Subcutaneous adipose tissue (tissue), 4 donors: ENCODE results near the gene YEATS2. TPM values are rescaled to one million over a fixed set of nuclear protein-coding genes. Genes with fewer than 3 reads are reported as not detected.

Source experiments
- total RNA-seq, 4 donors: library from RNA; depleted of rRNA; stranded (reverse); fragments of >200 nt; gene quantifications; one replicate each; pipeline ENCODE4 v1.1.0, GENCODE V29; 2016
- TF ChIP-seq, protein P1 (sequence below): fragments of 450-650 bp; IDR thresholded peaks from one replicate; pipeline ENCODE4 v1.5.1; 2016; ENCODE audit warnings: low read depth, mild to moderate bottlenecking, control low read depth, antibody characterized with exemption, moderate library complexity

Gene YEATS2
- total RNA-seq, 4 donors from 2014 or later, result 15.5 to 31.3 (median 20.4) TPM

DNA sequence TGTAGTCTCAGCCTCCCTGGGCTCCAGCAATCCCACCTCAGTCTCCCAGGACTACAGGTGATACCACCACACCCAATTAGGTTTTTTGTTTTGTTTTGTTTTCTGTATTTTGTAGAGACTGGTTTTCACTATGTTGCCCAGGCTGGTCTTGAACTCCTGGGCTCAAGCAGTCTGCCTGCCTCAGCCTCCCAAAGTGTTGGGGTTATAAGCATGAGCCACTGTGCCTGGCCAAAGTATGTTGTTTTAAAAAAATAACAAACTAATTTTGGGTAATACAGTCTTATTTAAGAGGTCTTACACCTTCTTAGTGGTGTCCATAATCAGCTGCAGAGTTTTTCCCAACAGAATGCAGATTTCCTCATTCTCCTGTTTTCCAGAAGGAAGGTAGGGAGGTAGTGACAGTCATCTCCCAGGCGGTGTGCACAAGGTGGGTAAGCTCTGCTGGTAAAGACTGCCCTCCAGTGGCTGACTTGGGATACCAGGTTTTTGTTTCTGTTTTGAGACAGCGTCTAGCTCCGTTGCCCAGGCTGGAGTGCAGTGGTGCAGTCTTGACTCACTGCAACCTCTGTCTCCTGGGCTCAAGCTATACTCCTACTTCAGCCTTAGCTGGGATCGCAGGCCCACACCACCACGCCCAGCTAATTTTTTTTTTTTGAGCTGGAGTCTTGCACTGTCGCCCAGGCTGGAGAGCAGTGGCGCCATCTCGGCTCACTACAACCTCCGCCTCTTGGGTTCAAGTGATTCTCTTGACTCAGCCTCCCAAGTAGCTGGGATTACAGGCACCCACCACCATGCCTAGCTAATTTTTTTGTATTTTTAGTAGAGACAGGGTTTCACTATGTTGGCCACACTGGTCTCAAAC is 69.4 kb downstream of the YEATS2 start:
- TF ChIP-seq, protein P1, sequence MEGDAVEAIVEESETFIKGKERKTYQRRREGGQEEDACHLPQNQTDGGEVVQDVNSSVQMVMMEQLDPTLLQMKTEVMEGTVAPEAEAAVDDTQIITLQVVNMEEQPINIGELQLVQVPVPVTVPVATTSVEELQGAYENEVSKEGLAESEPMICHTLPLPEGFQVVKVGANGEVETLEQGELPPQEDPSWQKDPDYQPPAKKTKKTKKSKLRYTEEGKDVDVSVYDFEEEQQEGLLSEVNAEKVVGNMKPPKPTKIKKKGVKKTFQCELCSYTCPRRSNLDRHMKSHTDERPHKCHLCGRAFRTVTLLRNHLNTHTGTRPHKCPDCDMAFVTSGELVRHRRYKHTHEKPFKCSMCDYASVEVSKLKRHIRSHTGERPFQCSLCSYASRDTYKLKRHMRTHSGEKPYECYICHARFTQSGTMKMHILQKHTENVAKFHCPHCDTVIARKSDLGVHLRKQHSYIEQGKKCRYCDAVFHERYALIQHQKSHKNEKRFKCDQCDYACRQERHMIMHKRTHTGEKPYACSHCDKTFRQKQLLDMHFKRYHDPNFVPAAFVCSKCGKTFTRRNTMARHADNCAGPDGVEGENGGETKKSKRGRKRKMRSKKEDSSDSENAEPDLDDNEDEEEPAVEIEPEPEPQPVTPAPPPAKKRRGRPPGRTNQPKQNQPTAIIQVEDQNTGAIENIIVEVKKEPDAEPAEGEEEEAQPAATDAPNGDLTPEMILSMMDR, result no peak

DNA sequence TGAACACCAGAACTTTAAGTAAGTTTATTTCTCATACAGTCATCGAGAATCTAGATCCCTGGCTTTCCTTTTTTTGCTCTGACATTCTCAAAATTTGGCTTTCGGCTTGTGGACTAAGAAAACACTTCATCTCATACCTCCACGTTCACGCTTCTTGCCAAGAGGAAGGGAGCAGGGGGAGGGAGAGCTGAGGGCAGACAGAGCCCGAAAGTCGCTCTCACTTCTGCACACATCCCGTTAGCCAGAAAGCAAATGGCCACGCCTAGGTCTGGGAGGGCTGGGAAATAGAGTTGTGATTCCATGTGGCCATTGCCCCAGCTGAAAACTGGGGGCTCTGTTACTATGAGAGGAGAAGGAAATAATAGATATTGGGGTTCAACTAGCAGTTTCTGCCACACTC is 70.5 kb downstream of the YEATS2 start:
- TF ChIP-seq, protein P1, result no peak

DNA sequence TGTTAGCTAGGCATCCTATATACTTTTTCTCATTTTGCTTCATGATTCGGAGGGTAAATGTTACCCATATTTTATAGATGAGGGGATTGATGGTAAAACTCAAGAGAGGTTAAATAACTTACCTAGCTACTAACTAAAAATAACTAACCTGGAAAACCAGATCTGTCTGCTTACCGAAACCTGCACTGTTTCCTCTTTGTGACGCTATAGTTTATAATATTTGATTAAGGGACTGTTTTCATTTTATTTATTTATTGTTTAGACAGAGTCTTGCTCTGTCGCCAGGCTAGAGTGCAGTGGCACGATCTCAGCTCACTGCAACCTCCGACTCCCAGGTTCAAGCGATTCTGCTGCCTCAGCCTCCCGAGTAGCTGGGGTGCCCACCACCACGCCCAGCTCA is 71.9 kb downstream of the YEATS2 start:
- TF ChIP-seq, protein P1, result no peak

DNA sequence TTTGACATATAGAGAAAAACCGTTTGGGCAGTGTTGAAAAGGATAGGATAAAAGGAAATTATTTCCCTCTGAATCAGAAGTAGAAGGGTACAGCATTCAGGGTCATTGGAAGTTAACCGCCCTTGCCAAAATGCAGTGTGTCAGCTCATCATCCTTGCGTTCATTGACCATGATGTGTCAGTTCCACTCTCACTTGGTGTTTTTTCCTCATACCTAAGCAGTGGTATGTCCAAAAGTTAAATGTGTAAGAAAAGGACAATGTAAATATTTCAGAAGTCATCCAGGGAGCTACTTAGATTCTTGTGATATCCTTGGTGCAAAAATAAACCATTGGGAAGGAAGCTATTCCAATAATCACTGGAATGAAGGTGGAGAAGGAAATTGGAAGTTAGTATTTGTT is 77.0 kb downstream of the YEATS2 start:
- TF ChIP-seq, protein P1, result no peak

DNA sequence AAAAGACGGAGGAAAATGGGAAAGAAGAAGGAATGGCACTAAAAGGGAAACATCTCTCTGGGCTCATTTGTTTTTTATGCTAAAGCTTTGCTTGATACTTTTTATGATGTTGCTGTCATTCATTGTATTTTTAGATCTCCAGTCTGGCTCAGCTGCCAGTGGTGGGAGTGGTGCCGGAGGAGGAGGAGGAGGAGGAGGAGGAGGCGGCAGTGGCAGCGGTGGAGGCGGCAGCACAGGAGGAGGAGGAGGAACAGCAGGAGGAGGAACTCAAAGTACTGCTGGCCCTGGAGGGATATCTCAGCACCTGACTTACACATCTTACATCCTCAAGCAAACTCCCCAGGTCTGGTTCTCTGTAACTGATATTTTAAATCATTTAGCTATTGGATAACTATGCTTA is 78.2 kb downstream of the YEATS2 start:
- TF ChIP-seq, protein P1, result no peak

DNA sequence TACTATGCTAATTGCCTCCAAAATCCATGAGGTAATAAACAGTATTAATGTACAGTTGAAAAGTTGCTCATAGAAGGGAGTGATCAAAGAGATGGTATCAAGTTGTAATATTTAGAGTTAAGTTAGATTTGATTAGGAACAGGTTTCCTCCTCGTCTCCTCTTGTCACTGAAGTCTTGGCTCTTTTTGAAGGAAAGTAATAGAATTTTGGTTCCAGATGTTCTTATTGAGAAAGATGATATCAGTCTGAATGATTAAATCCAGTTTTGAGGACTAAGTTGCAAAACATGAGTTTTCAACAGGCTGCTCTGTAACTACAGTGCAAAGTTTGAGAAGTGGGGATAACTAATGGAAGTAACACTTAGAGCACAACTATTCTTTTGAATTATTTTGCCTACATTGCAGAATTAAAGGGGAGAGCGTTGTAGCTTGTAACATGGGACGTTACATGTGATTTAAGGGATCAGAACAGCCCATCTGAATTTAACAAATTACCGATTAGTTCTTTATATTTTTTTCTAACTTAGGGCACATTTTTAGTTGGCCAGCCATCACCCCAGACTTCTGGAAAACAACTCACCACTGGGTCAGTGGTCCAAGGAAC is 79.5 kb downstream of the YEATS2 start:
- TF ChIP-seq, protein P1, result no peak

DNA sequence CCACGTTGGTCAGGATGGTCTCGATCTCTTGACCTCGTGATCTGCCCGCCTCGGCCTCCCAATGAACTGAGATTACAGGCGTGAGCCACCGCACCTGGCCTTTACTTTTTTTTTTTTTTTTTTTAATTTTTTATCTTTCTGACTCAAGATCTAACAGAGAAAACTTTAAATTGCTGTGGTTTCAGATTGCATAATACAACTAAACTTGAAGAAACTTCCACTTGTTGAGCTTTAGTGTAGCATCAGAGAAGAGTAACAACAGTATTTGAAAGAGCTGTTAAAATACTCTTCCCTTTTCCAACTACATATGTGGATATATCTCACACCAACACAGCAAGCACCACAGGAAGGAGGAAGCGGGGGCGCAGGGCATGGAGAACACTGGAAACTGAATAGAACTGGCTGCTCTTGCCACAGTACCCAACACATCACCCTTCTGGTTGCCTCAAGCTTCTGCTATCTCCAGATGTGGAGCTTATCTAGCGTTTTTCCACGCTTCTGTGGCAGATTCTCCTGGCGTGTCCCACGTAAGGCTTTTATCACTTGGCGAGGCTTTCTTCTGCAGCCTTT is 82.4 kb downstream of the YEATS2 start:
- TF ChIP-seq, protein P1, result no peak
